ENCODE data around the gene ID4.

Gene ID4

GRCh38 chr6:19880066-19880465 is 42.9 kb downstream of the ID4 start:
- no peak overlapping the region for H3K27ac ChIP-seq (ENCODE audit: low read depth, low read length, severe bottlenecking)
- H3K4me1 ChIP-seq (ENCODE audit: control insufficient read depth, insufficient read depth, low read length, poor library complexity, severe bottlenecking): no peaks in the 10 kb centered on the region
- H3K36me3 ChIP-seq (ENCODE audit: control insufficient read depth, insufficient read depth, low read length): no peaks in the 10 kb centered on the region
- no peak overlapping the region for H3K4me3 ChIP-seq (ENCODE audit: extremely low read depth, insufficient read depth, low read length, poor library complexity, severe bottlenecking)
- no peaks in the 10 kb centered on the region for H3K9me3 ChIP-seq (ENCODE audit: control insufficient read depth, low read length)
- WGBS, 2 experiments (ENCODE audit: insufficient coverage in 2 of 2): 93 to 95% methylated on average over 2 of the region's 2 CpGs

DNA sequence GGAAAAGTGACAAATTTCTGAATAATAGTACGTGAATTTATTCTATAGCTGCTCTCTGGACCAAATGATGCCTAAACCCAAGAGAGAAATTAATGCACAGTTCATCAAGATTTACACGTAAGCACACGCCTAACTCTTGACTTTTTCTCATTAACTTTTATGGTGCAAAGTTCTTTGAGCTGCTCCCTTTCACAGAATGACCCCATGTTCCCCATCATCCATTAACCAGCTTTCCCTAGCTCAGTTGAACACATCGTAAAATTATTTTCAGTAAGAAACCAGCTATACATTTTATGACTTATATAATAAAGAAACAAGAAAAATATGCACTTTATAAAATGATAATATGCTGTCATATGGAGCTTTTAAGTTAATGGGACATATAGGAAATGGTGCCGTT is 54.3 kb downstream of the ID4 start:
- no peaks in the 10 kb centered on the region for H3K4me1 ChIP-seq (ENCODE audit: control insufficient read depth, insufficient read depth, low read length, poor library complexity, severe bottlenecking)
- no peak overlapping the region for H3K4me3 ChIP-seq (ENCODE audit: extremely low read depth, insufficient read depth, low read length, poor library complexity, severe bottlenecking)
- 62 to 92% methylated on average over 2 to 3 of the region's 5 CpGs for WGBS, 2 experiments (ENCODE audit: insufficient coverage in 2 of 2)
- H3K36me3 ChIP-seq (ENCODE audit: control insufficient read depth, insufficient read depth, low read length): no peaks in the 10 kb centered on the region
- no peak overlapping the region for H3K27ac ChIP-seq (ENCODE audit: low read depth, low read length, severe bottlenecking)
- no peaks in the 10 kb centered on the region for H3K9me3 ChIP-seq (ENCODE audit: control insufficient read depth, low read length)

All from mesodermal cell (in vitro differentiated cells).